Adrenal gland (tissue), 12 donors: ENCODE data around the gene TRMO. TPM values are rescaled to one million over a fixed set of nuclear protein-coding genes. Genes with fewer than 3 reads are reported as not detected.

ENCODE experiments used
- DNase-seq, 7 donors: peaks; one replicate each; pipeline ENCODE4 v3.0.0-alpha.2; 2019 to 2020
- H3K27ac ChIP-seq, 5 donors: fragments of 200-600 bp; sonication (generic) in 4 of 5; 1 replicate in 3 of 5; 2 replicates in 2 of 5; pipeline versions ENCODE4 v1.5.1 to v1.8.0; 2016 to 2020; ENCODE audit warnings: mild to moderate bottlenecking in 1 of 5
- H3K27me3 ChIP-seq: fragments of 200-600 bp; 2 replicates; pipeline ENCODE4 v1.8.0; 2021
- H3K36me3 ChIP-seq, 2 donors: fragments of 200-600 bp; replicated peaks in 1 of 2; 1 replicate in 1 of 2; 2 replicates in 1 of 2; pipeline versions ENCODE4 v1.5.1 to v1.8.0; 2018 to 2022
- H3K4me1 ChIP-seq, 2 donors: fragments of 200-600 bp; replicated peaks in 1 of 2; 1 replicate in 1 of 2; 2 replicates in 1 of 2; pipeline versions ENCODE4 v1.5.1 to v1.8.0; 2018 to 2021
- H3K4me3 ChIP-seq, 4 donors: fragments of 200-600 bp; sonication (generic) in 3 of 4; one replicate each; pipeline ENCODE4 v1.5.1; 2016 to 2018
- H3K9me3 ChIP-seq, 3 donors: fragments of 200-600 bp; sonication (generic) in 1 of 3; replicated peaks in 1 of 3; 1 replicate in 2 of 3; 2 replicates in 1 of 3; pipeline versions ENCODE4 v1.5.1 to v1.8.0; 2016 to 2021
- CTCF ChIP-seq, 6 experiments: fragments of 450-650 bp in 4 of 6; fragments of 200-600 bp in 2 of 6; sonication (generic) in 1 of 6; IDR thresholded peaks; 1 replicate in 5 of 6; 2 replicates in 1 of 6; pipeline versions ENCODE4 v1.5.1 to v1.8.0; 2016 to 2021; ENCODE audit warnings: antibody characterized with exemption in 6 of 6, mild to moderate bottlenecking in 2 of 6, moderate library complexity in 1 of 6
- POLR2A ChIP-seq, 2 donors: fragments of 450-650 bp; IDR thresholded peaks; one replicate each; pipeline ENCODE4 v1.6.1; 2017; ENCODE audit warnings: antibody characterized with exemption in 2 of 2, mild to moderate bottlenecking in 2 of 2, moderate library complexity in 1 of 2
- WGBS, 4 donors: extraction: QIAGEN DNeasy Blood & Tissue Kit in 2 of 4; methylation state at CpG; one replicate each; pipeline versions ENCODE4 v1.1.5 to v1.1.7; 2013 to 2017; 5-methylcytosine and 5-hydroxymethylcytosine counted together
- intact Hi-C, 2 donors: fragments of 100-400 bp; cut with DNase I; formaldehyde crosslinking; loops; one replicate each; pipeline versions ENCODE4 v1.14.1 to v1.15.0; 2022 to 2023
- polyA plus RNA-seq, 3 donors: library from polyadenylated mRNA; stranded (reverse); fragments of 200-250 nt in 2 of 3; fragments of 350-450 nt in 1 of 3; fragmentation: Illumina TruSeq in 1 of 3; extraction: RNeasy Lipid Tissue Mini Kit (QIAGEN cat#74804) in 1 of 3; gene quantifications; one replicate each; pipeline ENCODE4 v1.2.3, GENCODE V29; 2013 to 2014
- total RNA-seq, 9 donors: library from RNA; depleted of rRNA in 4 of 9; stranded (reverse); fragments of >200 nt in 4 of 9; fragments of 120-200 nt in 1 of 9; fragmentation: NEBNext Ultra II Directional in 1 of 9; extraction: Animal tissue kit (Norgen Biotek cat#: 25700) in 1 of 9; gene quantifications; one replicate each; pipeline versions ENCODE4 v1.1.0 to v1.2.4, GENCODE V29; 2013 to 2023
- donor health status: healthy with polysubstance abuse.
- donor health status: Bipolar disorder and iron deficiency.
- donor health status: DM: yes; HTN: yes; CAD: no.
- donor health status: DM: no; HTN: no; CAD: no.
- donor health status: DM: no; HTN: no; CAD: no.
- donor health status: DM: yes; HTN: yes; CAD: no.

TRMO gene
- total and polyA plus RNA-seq, 12 donors: 7.8 to 40.4 (median 17.1) TPM

DNA sequence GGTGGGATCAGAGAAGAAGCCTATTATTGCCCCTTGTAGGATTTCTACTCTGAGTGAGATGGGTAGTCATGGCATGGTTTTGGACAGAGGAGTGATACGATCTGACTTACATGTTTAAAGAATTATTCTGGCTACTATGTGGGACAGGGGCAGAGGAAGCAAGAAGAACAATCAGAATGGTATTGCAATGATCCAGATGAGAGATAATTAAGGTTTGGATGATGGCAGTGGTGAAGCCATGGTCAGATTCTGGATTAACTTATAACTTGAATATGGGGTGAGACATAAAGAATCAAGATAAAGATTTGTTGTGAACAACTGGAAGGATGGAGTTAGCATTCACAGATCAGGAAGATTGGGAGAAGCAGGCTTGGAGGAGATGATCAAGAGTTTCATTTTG lies 19.0 kb upstream of the TRMO start:
- no peak overlapping the region for H3K27ac ChIP-seq
- H3K4me3 ChIP-seq: no peak overlapping the region
- no peak for DNase-seq
- WGBS, 4 donors: 79 to 90% (median 86%) methylated on average over 1 of the region's 1 CpG
- H3K9me3 ChIP-seq: no peaks in the 10 kb centered on the region
- H3K36me3 ChIP-seq: no peaks in the 10 kb centered on the region
- H3K4me1 ChIP-seq: no peaks in the 10 kb centered on the region
- intact Hi-C loops: no loop called here
- TF ChIP-seq POLR2A (IDR thresholded peaks at IDR 0.05) (no peak), CTCF (IDR thresholded peaks at IDR 0.05) (no peak)
- peaks cover 12% of the 10 kb centered on the region for H3K27me3 ChIP-seq

- Histone ChIP-seq H3K4me3 (no peak overlapping the region), H3K27me3 (peaks cover 14% of the 10 kb centered on the region), H3K4me1 (no peaks in the 10 kb centered on the region), H3K27ac (no peak overlapping the region), H3K9me3 (no peaks in the 10 kb centered on the region), H3K36me3 (no peaks in the 10 kb centered on the region)
- TF ChIP-seq CTCF (IDR thresholded peaks at IDR 0.05) (no peak), POLR2A (IDR thresholded peaks at IDR 0.05) (no peak)
- 73 to 83% (median 76%) methylated on average over 3 of the region's 3 CpGs for WGBS, 4 donors
- DNase-seq: no peak
- intact Hi-C loops: no loop called here
Observed at GRCh38 chr9:97940741-97941140, 18.4 kb upstream of the TRMO start.

DNA sequence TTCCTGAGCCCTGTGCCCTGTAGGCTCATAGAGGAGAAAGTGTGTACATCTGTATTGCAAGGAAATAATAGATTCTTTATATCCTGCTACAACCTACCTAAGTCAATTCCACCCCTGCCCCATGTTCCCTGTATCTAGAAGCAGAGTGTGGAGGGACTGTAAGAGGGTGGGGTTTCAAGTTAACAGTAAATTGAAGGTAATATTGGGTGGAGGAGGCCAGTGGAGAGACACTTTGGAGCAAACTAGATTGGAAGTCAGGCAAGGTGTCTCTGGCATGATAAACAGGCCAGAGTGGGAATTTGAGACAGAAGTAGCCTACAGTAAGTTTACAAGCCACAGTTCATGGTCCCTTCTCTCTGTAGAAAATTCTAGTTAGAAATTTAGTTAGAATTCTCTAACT lies 17.9 kb upstream of the TRMO start:
- no peaks in the 10 kb centered on the region for H3K9me3 ChIP-seq
- intact Hi-C loops: no loop called here
- TF ChIP-seq POLR2A (IDR thresholded peaks at IDR 0.05) (no peak), CTCF (IDR thresholded peaks at IDR 0.05) (no peak)

DNA sequence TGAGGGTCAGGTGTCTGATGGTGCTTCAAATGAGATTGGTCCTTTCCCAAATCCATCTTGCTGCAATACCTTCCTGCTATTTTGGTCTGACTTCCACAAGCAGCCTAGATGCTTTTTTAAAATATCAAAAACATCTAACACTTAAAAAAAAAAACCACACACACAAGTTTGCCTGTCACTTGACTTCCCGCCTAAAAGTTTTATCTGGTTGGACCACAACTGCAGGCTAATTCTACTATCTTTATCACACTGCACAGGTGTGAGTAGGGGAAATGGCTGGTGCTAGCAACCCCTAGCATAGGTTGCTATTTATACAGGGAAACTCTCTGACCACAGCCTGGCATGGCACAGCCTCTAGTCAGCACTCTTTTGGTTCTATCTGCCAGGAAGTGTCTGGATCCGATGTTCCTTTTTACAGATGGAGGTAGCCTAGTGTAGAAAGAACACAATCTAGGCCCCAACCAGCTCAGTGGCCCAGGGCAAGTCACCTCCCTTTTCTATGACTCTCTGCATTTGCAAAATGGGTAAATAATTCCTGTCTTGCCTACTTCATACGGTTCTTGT lies 15.9 kb upstream of the TRMO start, which contains the start of gene HEMGN:
Gene HEMGN, minus strand, starts transcription at position 92 of the 564 bp plus-strand sequence. Its CDS starts 36 bp downstream, at position 56.
- TF ChIP-seq CTCF (IDR thresholded peaks at IDR 0.05) (no peak), POLR2A (IDR thresholded peaks at IDR 0.05) (no peak)
- Histone ChIP-seq H3K4me3 (no peak within 1 kb of the TSS), H3K4me1 (no peaks in the 10 kb centered on the region), H3K27ac (no peak within 1 kb of the TSS), H3K9me3 (no peaks in the 10 kb centered on the region), H3K27me3 (peaks cover 11% of the 10 kb centered on the region), H3K36me3 (no peaks in the 10 kb centered on the region)
- intact Hi-C loops: loop anchor here in 1 of 2 donors (10.0 kb wide), 1 partner anchor 267 kb away; no protein-coding TSS in a partner anchor
- 64 to 85% (median 71%) methylated on average over 3 of the region's 3 CpGs for WGBS, 4 donors
- DNase-seq: no peak

More for the DNA sequence above, 17.9 kb upstream of the TRMO start:
- no peak overlapping the region for H3K27ac ChIP-seq
- no peaks in the 10 kb centered on the region for H3K36me3 ChIP-seq
- no peaks in the 10 kb centered on the region for H3K4me1 ChIP-seq
- H3K4me3 ChIP-seq: no peak overlapping the region
- H3K27me3 ChIP-seq: peaks cover 16% of the 10 kb centered on the region
- DNase-seq: no peak
